ENCODE measurements around the gene PRDM15.

- no peak for TF ChIP-seq CTCF (conservative IDR thresholded peaks at IDR 0.05; ENCODE audit: low read length)
- TF ChIP-seq EZH2phosphoT487 (IDR thresholded peaks at IDR 0.05; ENCODE audit: borderline replicate concordance) = no peak
These were observed 35.2 kb upstream of the PRDM15 start for GRCh38 chr21:41914358-41914757.
